Adrenal gland (tissue), 12 donors: Measurements from ENCODE around the gene ABLIM2. TPM values are rescaled to one million over a fixed set of nuclear protein-coding genes. Genes with fewer than 3 reads are reported as not detected.

Experiments
- DNase-seq, 7 donors: peaks; one replicate each; pipeline ENCODE4 v3.0.0-alpha.2; 2019 to 2020
- H3K27ac ChIP-seq, 5 donors: fragments of 200-600 bp; sonication (generic) in 4 of 5; 1 replicate in 3 of 5; 2 replicates in 2 of 5; pipeline versions ENCODE4 v1.5.1 to v1.8.0; 2016 to 2020; ENCODE audit warnings: mild to moderate bottlenecking in 1 of 5
- H3K27me3 ChIP-seq: fragments of 200-600 bp; 2 replicates; pipeline ENCODE4 v1.8.0; 2021
- H3K36me3 ChIP-seq, 2 donors: fragments of 200-600 bp; replicated peaks in 1 of 2; 1 replicate in 1 of 2; 2 replicates in 1 of 2; pipeline versions ENCODE4 v1.5.1 to v1.8.0; 2018 to 2022
- H3K4me1 ChIP-seq, 2 donors: fragments of 200-600 bp; replicated peaks in 1 of 2; 1 replicate in 1 of 2; 2 replicates in 1 of 2; pipeline versions ENCODE4 v1.5.1 to v1.8.0; 2018 to 2021
- H3K4me3 ChIP-seq, 4 donors: fragments of 200-600 bp; sonication (generic) in 3 of 4; one replicate each; pipeline ENCODE4 v1.5.1; 2016 to 2018
- H3K9me3 ChIP-seq, 3 donors: fragments of 200-600 bp; sonication (generic) in 1 of 3; replicated peaks in 1 of 3; 1 replicate in 2 of 3; 2 replicates in 1 of 3; pipeline versions ENCODE4 v1.5.1 to v1.8.0; 2016 to 2021
- CTCF ChIP-seq, 6 experiments: fragments of 450-650 bp in 4 of 6; fragments of 200-600 bp in 2 of 6; sonication (generic) in 1 of 6; IDR thresholded peaks; 1 replicate in 5 of 6; 2 replicates in 1 of 6; pipeline versions ENCODE4 v1.5.1 to v1.8.0; 2016 to 2021; ENCODE audit warnings: antibody characterized with exemption in 6 of 6, mild to moderate bottlenecking in 2 of 6, moderate library complexity in 1 of 6
- POLR2A ChIP-seq, 2 donors: fragments of 450-650 bp; IDR thresholded peaks; one replicate each; pipeline ENCODE4 v1.6.1; 2017; ENCODE audit warnings: antibody characterized with exemption in 2 of 2, mild to moderate bottlenecking in 2 of 2, moderate library complexity in 1 of 2
- WGBS, 4 donors: extraction: QIAGEN DNeasy Blood & Tissue Kit in 2 of 4; methylation state at CpG; one replicate each; pipeline versions ENCODE4 v1.1.5 to v1.1.7; 2013 to 2017; 5-methylcytosine and 5-hydroxymethylcytosine counted together
- intact Hi-C, 2 donors: fragments of 100-400 bp; cut with DNase I; formaldehyde crosslinking; loops; one replicate each; pipeline versions ENCODE4 v1.14.1 to v1.15.0; 2022 to 2023
- polyA plus RNA-seq, 3 donors: library from polyadenylated mRNA; stranded (reverse); fragments of 200-250 nt in 2 of 3; fragments of 350-450 nt in 1 of 3; fragmentation: Illumina TruSeq in 1 of 3; extraction: RNeasy Lipid Tissue Mini Kit (QIAGEN cat#74804) in 1 of 3; gene quantifications; one replicate each; pipeline ENCODE4 v1.2.3, GENCODE V29; 2013 to 2014
- total RNA-seq, 9 donors: library from RNA; depleted of rRNA in 4 of 9; stranded (reverse); fragments of >200 nt in 4 of 9; fragments of 120-200 nt in 1 of 9; fragmentation: NEBNext Ultra II Directional in 1 of 9; extraction: Animal tissue kit (Norgen Biotek cat#: 25700) in 1 of 9; gene quantifications; one replicate each; pipeline versions ENCODE4 v1.1.0 to v1.2.4, GENCODE V29; 2013 to 2023
- donor health status: healthy with polysubstance abuse.
- donor health status: Bipolar disorder and iron deficiency.
- donor health status: DM: yes; HTN: yes; CAD: no.
- donor health status: DM: no; HTN: no; CAD: no.
- donor health status: DM: no; HTN: no; CAD: no.
- donor health status: DM: yes; HTN: yes; CAD: no.

ABLIM2 gene
- total and polyA plus RNA-seq, 12 donors = 5.8 to 31.2 (median 14.6) TPM

- no peak overlapping the region for H3K4me3 ChIP-seq
- H3K27me3 ChIP-seq = no peaks in the 10 kb centered on the region
- peak overlapping the region in 2 of 5 donors; percentile 56 to 58 for H3K27ac ChIP-seq
- no peak for TF ChIP-seq POLR2A (IDR thresholded peaks at IDR 0.05)
- TF ChIP-seq CTCF (IDR thresholded peaks at IDR 0.05) = no peak
- peaks cover 0 to 7% (median 4%) of the 10 kb centered on the region in 3 donors for H3K9me3 ChIP-seq
- 80 to 88% (median 83%) methylated on average over 21 of the region's 21 CpGs for WGBS, 4 donors
- peak in 1 of 7 donors; percentile 16 for DNase-seq
- peaks cover 6 to 15% of the 10 kb centered on the region in 2 donors for H3K4me1 ChIP-seq
- intact Hi-C loops = no loop called here
- no peaks in the 10 kb centered on the region for H3K36me3 ChIP-seq
Measured at GRCh38 chr4:8095956-8096689, 62.5 kb downstream of the ABLIM2 start.

GRCh38 chr4:8093587-8094274 is 64.9 kb downstream of the ABLIM2 start:
- WGBS, 4 donors = 91 to 97% (median 96%) methylated on average over 2 of the region's 2 CpGs
- H3K36me3 ChIP-seq = no peaks in the 10 kb centered on the region
- no peak for TF ChIP-seq POLR2A (IDR thresholded peaks at IDR 0.05)
- no peak for TF ChIP-seq CTCF (IDR thresholded peaks at IDR 0.05)
- DNase-seq = no peak
- H3K27ac ChIP-seq = no peak overlapping the region
- no peak overlapping the region for H3K4me3 ChIP-seq
- H3K4me1 ChIP-seq = no peaks in the 10 kb centered on the region
- H3K9me3 ChIP-seq = peaks cover 0 to 7% (median 4%) of the 10 kb centered on the region in 3 donors
- intact Hi-C loops = no loop called here
- H3K27me3 ChIP-seq = no peaks in the 10 kb centered on the region

- no peak overlapping the region for H3K4me3 ChIP-seq
- peaks cover 0 to 7% (median 4%) of the 10 kb centered on the region in 3 donors for H3K9me3 ChIP-seq
- no peaks in the 10 kb centered on the region for H3K27me3 ChIP-seq
- no peak overlapping the region for H3K27ac ChIP-seq
- intact Hi-C loops = no loop called here
- TF ChIP-seq CTCF (IDR thresholded peaks at IDR 0.05) (no peak), POLR2A (IDR thresholded peaks at IDR 0.05) (no peak)
- no peak for DNase-seq
- H3K36me3 ChIP-seq = no peaks in the 10 kb centered on the region
- WGBS, 4 donors = 92 to 100% (median 96%) methylated on average over 2 of the region's 2 CpGs
- no peaks in the 10 kb centered on the region for H3K4me1 ChIP-seq
Measured at GRCh38 chr4:8092282-8092681, 66.3 kb downstream of the ABLIM2 start.

GRCh38 chr4:8090744-8091301 is 67.8 kb downstream of the ABLIM2 start:
- no peak for DNase-seq
- H3K27me3 ChIP-seq = no peaks in the 10 kb centered on the region
- intact Hi-C loops = no loop called here
- no peaks in the 10 kb centered on the region for H3K36me3 ChIP-seq
- H3K4me3 ChIP-seq = no peak overlapping the region
- H3K9me3 ChIP-seq = peaks cover 0 to 7% (median 4%) of the 10 kb centered on the region in 3 donors
- H3K27ac ChIP-seq = no peak overlapping the region
- 81 to 92% (median 88%) methylated on average over 12 of the region's 12 CpGs for WGBS, 4 donors
- TF ChIP-seq POLR2A (IDR thresholded peaks at IDR 0.05) = no peak
- TF ChIP-seq CTCF (IDR thresholded peaks at IDR 0.05) = no peak
- no peaks in the 10 kb centered on the region for H3K4me1 ChIP-seq
